K562 (cell line): ENCODE measurements around the gene SESN3. TPM values are rescaled to one million over a fixed set of nuclear protein-coding genes. Genes with fewer than 3 reads are reported as not detected.

Source experiments
- ATAC-seq: fragments of 200-7000 bp; cut with Tn5 transposase; 3 replicates; pipeline ENCODE4 v1.9.1; 2020; ENCODE audit warnings: moderate library complexity
- BruUV-seq: library from RNA; stranded (reverse); fragments of 400-500 nt; replicated peaks from 2 replicates; lab custom pipeline; 2021; lab: Mats Ljungman, UMichigan
- CTCF ChIA-PET: fragments of 300-600 bp; formaldehyde crosslinking; extraction: SDS; loops from one replicate; lab custom pipeline; 2021; ENCODE audit warnings: low intra/inter-chr PET ratio; lab: Yijun Ruan, JAX
- POLR2A ChIA-PET: fragments of 300-600, 350-650 bp; sonication (Branson Sonifier 250); formaldehyde crosslinking; extraction: SDS; loops from one replicate; lab custom pipeline; 2021; ENCODE audit warnings: antibody characterized with exemption, inconsistent platforms; lab: Yijun Ruan, JAX
- DNase-seq, 4 experiments: peaks; one replicate each; pipeline versions ENCODE4 v3.0.0 to v3.0.0-alpha.2; 2011 to 2018; ENCODE audit warnings: low spot score in 3 of 4, mixed read lengths in 3 of 4; ENCODE audit errors: extremely low read depth in 1 of 4
- FAIRE-seq: peaks from 2 replicates; lab custom pipeline; 2011; peaks lifted over from hg19 to GRCh38; lab: Jason Lieb, UNC
- H2AFZ ChIP-seq: 2 replicates; pipeline ENCODE4 v1.6.0; 2011; ENCODE audit warnings: low read depth, low read length, control low read depth, inconsistent platforms
- H3K27ac ChIP-seq: fragments of 200-600 bp; 3 replicates; pipeline ENCODE4 v1.8.0; 2011; ENCODE audit warnings: low read depth, mild to moderate bottlenecking, control low read depth, inconsistent platforms, low read length, moderate library complexity, mixed read lengths; ENCODE audit errors: extremely low read depth
- H3K27me3 ChIP-seq, 2 experiments: fragments of 300-600 bp in 1 of 2; 2 replicates in 1 of 2; 3 replicates in 1 of 2; pipeline versions ENCODE4 v1.6.0 to v1.8.0; 2011; ENCODE audit warnings: inconsistent platforms in 2 of 2, low read length in 2 of 2, mild to moderate bottlenecking in 1 of 2, mixed read lengths in 1 of 2, moderate library complexity in 1 of 2; ENCODE audit not compliant: control insufficient read depth in 2 of 2, insufficient read depth in 2 of 2
- H3K36me3 ChIP-seq: fragments of 300-600 bp; 3 replicates; pipeline ENCODE4 v1.8.0; 2011; ENCODE audit warnings: mild to moderate bottlenecking, low read length, inconsistent platforms; ENCODE audit not compliant: control insufficient read depth, insufficient read depth
- H3K4me1 ChIP-seq, 2 experiments: fragments of 200-600 bp in 1 of 2; replicated peaks in 1 of 2; 2 replicates in 1 of 2; 3 replicates in 1 of 2; pipeline versions ENCODE4 v1.5.1 to v1.8.0; 2011; ENCODE audit warnings: inconsistent platforms in 2 of 2, low read length in 2 of 2, mild to moderate bottlenecking in 1 of 2, mixed read lengths in 1 of 2, moderate library complexity in 1 of 2; ENCODE audit not compliant: control insufficient read depth in 2 of 2, insufficient read depth in 2 of 2
- H3K4me2 ChIP-seq: 2 replicates; pipeline ENCODE4 v1.6.1; 2011; ENCODE audit warnings: low read length, control low read depth, inconsistent platforms, mixed read lengths; ENCODE audit not compliant: insufficient read depth
- H3K4me3 ChIP-seq: fragments of 200-600 bp; sonication (generic), shearing (Covaris generic); 2 replicates; pipeline ENCODE4 v1.5.1; 2016; ENCODE audit warnings: control low read depth, inconsistent platforms
- H3K79me2 ChIP-seq: fragments of 200-600 bp; 3 replicates; pipeline ENCODE4 v1.8.0; 2011; ENCODE audit warnings: low read length, inconsistent platforms; ENCODE audit not compliant: control insufficient read depth, insufficient read depth
- H3K9ac ChIP-seq, 2 experiments: 2 replicates each; pipeline versions ENCODE4 v1.6.0 to v1.6.1; 2011; ENCODE audit warnings: low read depth in 2 of 2, low read length in 2 of 2, control low read depth in 1 of 2, inconsistent platforms in 1 of 2, mild to moderate bottlenecking in 1 of 2, mixed read lengths in 1 of 2; ENCODE audit not compliant: insufficient read depth in 1 of 2
- H3K9me1 ChIP-seq: one replicate; pipeline ENCODE4 v1.6.0; 2011; ENCODE audit warnings: inconsistent platforms, mild to moderate bottlenecking, low read length, moderate library complexity; ENCODE audit not compliant: control insufficient read depth, insufficient read depth
- H3K9me3 ChIP-seq: replicated peaks from 2 replicates; pipeline ENCODE4 v1.5.1; 2011; ENCODE audit warnings: low read depth, low read length, inconsistent platforms; ENCODE audit not compliant: control insufficient read depth, insufficient read depth
- H4K20me1 ChIP-seq: replicated peaks from 2 replicates; pipeline ENCODE4 v1.6.1; 2011; ENCODE audit warnings: low read length, inconsistent platforms, mixed read lengths; ENCODE audit not compliant: control insufficient read depth, insufficient read depth
- ADNP ChIP-seq: fragments of 200-800 bp; sonication (Bioruptor generic); IDR thresholded peaks from 2 replicates; pipeline ENCODE4 v1.6.1; 2016; ENCODE audit warnings: missing genetic modification characterization, missing compliant biosample characterization
- ATF7 ChIP-seq: fragments of 450-650 bp; IDR thresholded peaks from 2 replicates; pipeline ENCODE4 v1.7.1; 2014; ENCODE audit warnings: mild to moderate bottlenecking, moderate library complexity
- BCOR ChIP-seq: fragments of 450-650 bp; IDR thresholded peaks from 2 replicates; pipeline ENCODE4 v1.6.1; 2016
- BDP1 ChIP-seq: IDR thresholded peaks from 3 replicates; pipeline ENCODE4 v1.6.1; 2011; ENCODE audit not compliant: insufficient read length, insufficient read depth
- CHD2 ChIP-seq: IDR thresholded peaks from 2 replicates; pipeline ENCODE4 v1.6.1; 2011; ENCODE audit warnings: low read depth, low read length
- COPS2 ChIP-seq: fragments of 450-650 bp; conservative IDR thresholded peaks from 2 replicates; pipeline ENCODE4 v1.6.1; 2016; ENCODE audit warnings: mild to moderate bottlenecking, moderate library complexity
- EP300 ChIP-seq: IDR thresholded peaks from 2 replicates; pipeline ENCODE4 v1.6.1; 2012; ENCODE audit warnings: low read length, improper control_type of control experiment
- NEUROD1 ChIP-seq: fragments of 150-350 bp; IDR thresholded peaks from 2 replicates; pipeline ENCODE4 v1.6.1; 2014; ENCODE audit warnings: borderline replicate concordance, low read length, low read depth; ENCODE audit not compliant: partially characterized antibody
- RBM25 ChIP-seq: fragments of 200-400 bp; formaldehyde crosslinking; IDR thresholded peaks from 2 replicates; pipeline ENCODE4 v1.6.1; 2018; ENCODE audit warnings: low read length, low read depth, moderate library complexity; ENCODE audit not compliant: severe bottlenecking
- SMAD2 ChIP-seq: fragments of 150-350 bp; IDR thresholded peaks from 2 replicates; pipeline ENCODE4 v1.6.1; 2014; ENCODE audit warnings: low read depth, mild to moderate bottlenecking, low read length
- SP2 ChIP-seq: IDR thresholded peaks from 2 replicates; pipeline ENCODE4 v1.6.1; 2011; ENCODE audit warnings: mild to moderate bottlenecking, low read depth, low read length, moderate library complexity; ENCODE audit not compliant: poor library complexity, severe bottlenecking; ENCODE audit errors: extremely low read depth
- USF1 ChIP-seq: sonication (generic); formaldehyde crosslinking; IDR thresholded peaks from 2 replicates; pipeline ENCODE4 v1.9.0; 2022; ENCODE audit warnings: mild to moderate bottlenecking, missing genetic modification reagents
- ZFP36 ChIP-seq: fragments of 150-350 bp; IDR thresholded peaks from 2 replicates; pipeline ENCODE4 v1.6.1; 2018; ENCODE audit warnings: low read length, low read depth; ENCODE audit not compliant: partially characterized antibody
- ZNF212 ChIP-seq: fragments of 450-650 bp; formaldehyde crosslinking; IDR thresholded peaks from 2 replicates; pipeline ENCODE4 v1.4.0; 2020; ENCODE audit warnings: mild to moderate bottlenecking
- WGBS: fragments of 100-300 bp; shearing (Covaris generic); methylation state at CpG from one replicate; pipeline ENCODE4 v1.1.6; 2016; ENCODE audit warnings: low coverage, mixed read lengths; ENCODE audit not compliant: insufficient coverage; ENCODE audit errors: missing lambda C conversion rate; 5-methylcytosine and 5-hydroxymethylcytosine counted together
- in situ Hi-C: fragments of 300-500 bp; cut with MboI; formaldehyde crosslinking; loops from 4 replicates; pipeline ENCODE4 v1.15.0; 2018; ENCODE audit warnings: inconsistent platforms, mixed read lengths
- intact Hi-C: fragments of 100-400 bp; cut with micrococcal nuclease; formaldehyde crosslinking; loops from 2 replicates; pipeline ENCODE4 v1.14.2; 2022
- polyA plus RNA-seq, 8 experiments: library from polyadenylated mRNA; depleted of rRNA in 4 of 8; stranded (reverse) in 5 of 8; unstranded in 3 of 8; fragments of >200 nt; fragmentation: Nextera tagmentation in 2 of 8; fragmentation: Illumina TruSeq in 1 of 8; extraction: Ambion mirVana in 2 of 8; extraction: Trizol in 1 of 8; gene quantifications; 2 replicates each; pipeline versions ENCODE4 v1.2.1 to v1.2.3, GENCODE V29; 2011 to 2014; ENCODE audit warnings: inconsistent platforms in 1 of 8, missing spikeins in 1 of 8
- total RNA-seq, 7 experiments: library from RNA; depleted of rRNA in 6 of 7; stranded (reverse); fragments of >200 nt in 6 of 7; fragmentation: Illumina TruSeq in 2 of 7; extraction: Trizol in 2 of 7; gene quantifications; 2 replicates each; pipeline versions ENCODE4 v1.2.1 to v1.2.3, GENCODE V29; 2011 to 2021; ENCODE audit warnings: low replicate concordance in 1 of 7

Gene SESN3
- total and polyA plus RNA-seq, 9 of the 15 experiments (the other 6 are each of a cell fraction or from before 2014, with no cell fraction given) = 0.44 to 2.6 (median 1.5) TPM

- peaks cover 11 to 13% of the 10 kb centered on the region in 2 experiments; a peak in 4 of 5 replicates for H3K4me1 ChIP-seq
- peaks cover 2% of the 10 kb centered on the region; the same call in 1 of the 2 replicates for H3K9me3 ChIP-seq
- no peak overlapping the region for H3K4me3 ChIP-seq
- H3K9ac ChIP-seq = no peak overlapping the region
- WGBS = 91% methylated on average over 1 of the region's 1 CpG
- TF ChIP-seq SP2 (no peak), BDP1 (no peak), CHD2 (no peak), NEUROD1 (no peak), RBM25 (peak; percentile 56), ATF7 (no peak), BCOR (peak; percentile 79), USF1 (CRISPR knock-in tag) (no peak), COPS2 (no peak), EP300 (no peak), ZNF212 (no peak), ADNP (tag) (peak; percentile 49; the same call in 1 of the 2 replicates), ZFP36 (peak; percentile 43), SMAD2 (no peak)
- no TSS peak for BruUV-seq
- ChIA-PET POLR2A (interaction anchor here (1.0 to 2.2 kb wide), 4 partner anchors 8 to 186 kb away, joined by 3 to 4 read pairs (median 3); no protein-coding TSS in a partner anchor), CTCF (interaction anchor here (1.1 kb wide), 1 partner anchor 547 kb away, joined by 3 read pairs; no protein-coding TSS in a partner anchor)
- no peak overlapping the region for H2AFZ ChIP-seq
- H3K27me3 ChIP-seq = no peaks in the 10 kb centered on the region
- no peak overlapping the region for H3K4me2 ChIP-seq
- FAIRE-seq = no peak
- H3K79me2 ChIP-seq = no peaks in the 10 kb centered on the region
- intact Hi-C loops (loop anchor here (10.0 kb wide), 1 partner anchor 207 kb away; no protein-coding TSS in a partner anchor), in situ Hi-C loops (loop anchor here (10.0 kb wide), 1 partner anchor 147 kb away; no protein-coding TSS in a partner anchor)
- no peaks in the 10 kb centered on the region for H4K20me1 ChIP-seq
- no peaks in the 10 kb centered on the region for H3K36me3 ChIP-seq
- H3K9me1 ChIP-seq = no peaks in the 10 kb centered on the region
- no peak for ATAC-seq
- no peak for DNase-seq
- H3K27ac ChIP-seq = no peak overlapping the region
Observed at GRCh38 chr11:95157824-95158223, 73.2 kb downstream of the SESN3 start.
